GM12878 (cell line): ENCODE data around the gene TMC4. TPM values are rescaled to one million over a fixed set of nuclear protein-coding genes. Genes with fewer than 3 reads are reported as not detected.
A peak's percentile ranks its signal among the peaks of the same experiment; 100 is the strongest.

Experiments
- ATF3 ChIP-seq: IDR thresholded peaks from 2 replicates; pipeline ENCODE4 v1.6.1; 2011; ENCODE audit warnings: low read depth, mild to moderate bottlenecking, low read length, moderate library complexity, borderline replicate concordance; ENCODE audit errors: extremely low read depth
- CBX5 ChIP-seq: sonication (generic); IDR thresholded peaks from 2 replicates; pipeline ENCODE4 v1.6.1; 2016; ENCODE audit warnings: low read depth, moderate library complexity, mild to moderate bottlenecking, inconsistent platforms
- DPF2 ChIP-seq: fragments of 450-650 bp; IDR thresholded peaks from 2 replicates; pipeline ENCODE4 v1.6.1; 2017; ENCODE audit warnings: mild to moderate bottlenecking
- GATAD2B ChIP-seq: fragments of 450-650 bp; conservative IDR thresholded peaks from 2 replicates; pipeline ENCODE4 v1.6.1; 2017; ENCODE audit warnings: low read depth, mild to moderate bottlenecking, moderate library complexity
- JUND ChIP-seq: IDR thresholded peaks from 2 replicates; pipeline ENCODE4 v1.6.1; 2012; ENCODE audit warnings: low read depth, mild to moderate bottlenecking, low read length, improper control_type of control experiment, moderate library complexity
- MTA2 ChIP-seq: fragments of 450-650 bp; IDR thresholded peaks from 2 replicates; pipeline ENCODE4 v1.6.1; 2016; ENCODE audit warnings: low read depth, mild to moderate bottlenecking, moderate library complexity
- NR2F1 ChIP-seq: fragments of 450-650 bp; conservative IDR thresholded peaks from 2 replicates; pipeline ENCODE4 v1.6.1; 2017; ENCODE audit warnings: mild to moderate bottlenecking
- PAX8 ChIP-seq: fragments of 450-650 bp; IDR thresholded peaks from 2 replicates; pipeline ENCODE4 v1.6.1; 2017; ENCODE audit warnings: mild to moderate bottlenecking, moderate library complexity
- RAD51 ChIP-seq: fragments of 450-650 bp; IDR thresholded peaks from 2 replicates; pipeline ENCODE4 v1.6.1; 2016; ENCODE audit warnings: moderate library complexity, mild to moderate bottlenecking, inconsistent platforms
- SMARCA5 ChIP-seq: fragments of 450-650 bp; IDR thresholded peaks from 2 replicates; pipeline ENCODE4 v1.6.1; 2017; ENCODE audit warnings: mild to moderate bottlenecking
- SUZ12 ChIP-seq: fragments of 200-600 bp; sonication (generic); IDR thresholded peaks from one replicate; pipeline ENCODE4 v1.6.1; 2018; ENCODE audit warnings: antibody characterized with exemption, mild to moderate bottlenecking; ENCODE audit not compliant: unreplicated experiment
- WRNIP1 ChIP-seq: IDR thresholded peaks from 2 replicates; pipeline ENCODE4 v1.6.1; 2011; ENCODE audit warnings: low read depth, low read length, improper control_type of control experiment, borderline replicate concordance
- YY1 ChIP-seq: IDR thresholded peaks from 2 replicates; pipeline ENCODE4 v1.6.1; 2011; ENCODE audit warnings: low read depth, mild to moderate bottlenecking, low read length
- ZBED1 ChIP-seq: IDR thresholded peaks from 2 replicates; pipeline ENCODE4 v1.6.1; 2016; ENCODE audit warnings: borderline replicate concordance
- ZNF207 ChIP-seq: fragments of 450-650 bp; IDR thresholded peaks from 2 replicates; pipeline ENCODE4 v1.6.1; 2014; ENCODE audit warnings: antibody characterized with exemption, mild to moderate bottlenecking, borderline replicate concordance
- polyA plus RNA-seq, 11 experiments: library from polyadenylated mRNA; depleted of rRNA in 4 of 11; unstranded in 6 of 11; stranded (reverse) in 5 of 11; fragments of >200 nt; fragmentation: Nextera tagmentation in 4 of 11; fragmentation: Illumina TruSeq in 1 of 11; extraction: Ambion mirVana in 4 of 11; extraction: Trizol in 1 of 11; gene quantifications; 1 replicate in 1 of 11; 2 replicates in 10 of 11; pipeline versions ENCODE4 v1.2.1 to v1.2.3, GENCODE V29; 2011 to 2016; ENCODE audit warnings: inconsistent platforms in 2 of 11, missing spikeins in 2 of 11, low read depth in 1 of 11
- total RNA-seq, 4 experiments: library from RNA; depleted of rRNA in 3 of 4; stranded (reverse); fragments of >200 nt in 3 of 4; fragmentation: Illumina TruSeq in 1 of 4; extraction: Trizol in 1 of 4; gene quantifications; 2 replicates each; pipeline versions ENCODE4 v1.2.1 to v1.2.3, GENCODE V29; 2013 to 2021
- TF ChIP-seq, protein P1 (sequence below): fragments of 450-650 bp; IDR thresholded peaks from 2 replicates; pipeline ENCODE4 v1.6.1; 2017; ENCODE audit warnings: mild to moderate bottlenecking, moderate library complexity
- TF ChIP-seq, protein P2 (sequence below): fragments of 450-650 bp; formaldehyde crosslinking; IDR thresholded peaks from 2 replicates; pipeline ENCODE4 v1.5.0; 2022; ENCODE audit warnings: mild to moderate bottlenecking, missing genetic modification characterization
- TF ChIP-seq, protein P3 (sequence below): IDR thresholded peaks from 2 replicates; pipeline ENCODE4 v1.6.1; 2012; ENCODE audit warnings: low read length, inconsistent platforms
- TF ChIP-seq, protein P4 (sequence below): fragments of 450-650 bp; IDR thresholded peaks from 2 replicates; pipeline ENCODE4 v1.6.1; 2016; ENCODE audit warnings: mild to moderate bottlenecking

The TMC4 gene
- total and polyA plus RNA-seq, 10 of the 15 experiments (the other 5 are each of a cell fraction or from before 2014, with no cell fraction given), result 0.33 to 0.83 (median 0.74) TPM; not detected in 7

DNA sequence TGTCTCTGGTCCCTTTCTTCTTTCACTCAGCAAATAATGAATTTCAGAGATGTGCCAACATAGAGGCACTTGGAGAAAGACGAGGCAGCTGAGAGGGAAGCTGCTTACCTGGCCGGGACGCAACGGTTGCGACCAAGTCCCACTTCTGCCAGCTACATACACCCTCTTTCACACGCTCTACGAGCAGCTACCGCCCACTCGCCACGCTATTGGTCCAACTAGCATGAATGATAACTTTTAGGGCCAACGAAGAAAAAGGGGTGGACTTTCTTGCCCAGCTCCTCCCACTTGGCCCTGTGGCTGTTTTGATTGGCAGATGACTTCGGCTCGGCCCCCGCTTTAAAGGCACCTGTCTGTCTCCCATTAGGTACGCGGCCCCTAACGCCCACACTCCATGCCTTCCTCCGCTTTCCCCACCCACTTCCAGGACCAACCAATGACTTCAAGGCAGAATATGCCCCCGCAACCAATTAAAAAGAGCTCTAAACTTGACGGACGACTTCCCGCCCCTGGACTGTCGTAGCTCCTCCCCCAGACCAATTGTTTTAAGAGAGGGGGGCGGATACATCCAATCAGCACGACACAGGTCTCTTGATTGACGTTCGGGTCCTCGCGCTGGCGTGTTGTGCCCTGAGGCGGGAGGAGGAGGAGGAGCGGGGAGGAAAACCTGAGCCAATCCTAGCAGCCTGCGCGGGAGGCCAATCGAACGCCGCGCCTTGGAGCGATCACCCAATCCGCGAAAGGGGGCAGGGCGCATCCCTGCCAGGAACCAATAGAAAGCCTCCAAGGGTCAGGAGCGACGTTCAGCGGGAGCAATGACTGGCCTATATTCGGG is 35.9 kb downstream of the TMC4 start (continued):
- no peak for TF ChIP-seq YY1
- 0 out of 2 replicates have a peak, but pooled peaks have one; percentile 42 for TF ChIP-seq ZNF207
- TF ChIP-seq CBX5, result no peak
- no peak for TF ChIP-seq NR2F1
- TF ChIP-seq, protein P1, sequence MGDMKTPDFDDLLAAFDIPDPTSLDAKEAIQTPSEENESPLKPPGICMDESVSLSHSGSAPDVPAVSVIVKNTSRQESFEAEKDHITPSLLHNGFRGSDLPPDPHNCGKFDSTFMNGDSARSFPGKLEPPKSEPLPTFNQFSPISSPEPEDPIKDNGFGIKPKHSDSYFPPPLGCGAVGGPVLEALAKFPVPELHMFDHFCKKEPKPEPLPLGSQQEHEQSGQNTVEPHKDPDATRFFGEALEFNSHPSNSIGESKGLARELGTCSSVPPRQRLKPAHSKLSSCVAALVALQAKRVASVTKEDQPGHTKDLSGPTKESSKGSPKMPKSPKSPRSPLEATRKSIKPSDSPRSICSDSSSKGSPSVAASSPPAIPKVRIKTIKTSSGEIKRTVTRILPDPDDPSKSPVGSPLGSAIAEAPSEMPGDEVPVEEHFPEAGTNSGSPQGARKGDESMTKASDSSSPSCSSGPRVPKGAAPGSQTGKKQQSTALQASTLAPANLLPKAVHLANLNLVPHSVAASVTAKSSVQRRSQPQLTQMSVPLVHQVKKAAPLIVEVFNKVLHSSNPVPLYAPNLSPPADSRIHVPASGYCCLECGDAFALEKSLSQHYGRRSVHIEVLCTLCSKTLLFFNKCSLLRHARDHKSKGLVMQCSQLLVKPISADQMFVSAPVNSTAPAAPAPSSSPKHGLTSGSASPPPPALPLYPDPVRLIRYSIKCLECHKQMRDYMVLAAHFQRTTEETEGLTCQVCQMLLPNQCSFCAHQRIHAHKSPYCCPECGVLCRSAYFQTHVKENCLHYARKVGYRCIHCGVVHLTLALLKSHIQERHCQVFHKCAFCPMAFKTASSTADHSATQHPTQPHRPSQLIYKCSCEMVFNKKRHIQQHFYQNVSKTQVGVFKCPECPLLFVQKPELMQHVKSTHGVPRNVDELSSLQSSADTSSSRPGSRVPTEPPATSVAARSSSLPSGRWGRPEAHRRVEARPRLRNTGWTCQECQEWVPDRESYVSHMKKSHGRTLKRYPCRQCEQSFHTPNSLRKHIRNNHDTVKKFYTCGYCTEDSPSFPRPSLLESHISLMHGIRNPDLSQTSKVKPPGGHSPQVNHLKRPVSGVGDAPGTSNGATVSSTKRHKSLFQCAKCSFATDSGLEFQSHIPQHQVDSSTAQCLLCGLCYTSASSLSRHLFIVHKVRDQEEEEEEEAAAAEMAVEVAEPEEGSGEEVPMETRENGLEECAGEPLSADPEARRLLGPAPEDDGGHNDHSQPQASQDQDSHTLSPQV, result no peak
- no peak for TF ChIP-seq RAD51
- no peak for TF ChIP-seq WRNIP1
- TF ChIP-seq, protein P2, sequence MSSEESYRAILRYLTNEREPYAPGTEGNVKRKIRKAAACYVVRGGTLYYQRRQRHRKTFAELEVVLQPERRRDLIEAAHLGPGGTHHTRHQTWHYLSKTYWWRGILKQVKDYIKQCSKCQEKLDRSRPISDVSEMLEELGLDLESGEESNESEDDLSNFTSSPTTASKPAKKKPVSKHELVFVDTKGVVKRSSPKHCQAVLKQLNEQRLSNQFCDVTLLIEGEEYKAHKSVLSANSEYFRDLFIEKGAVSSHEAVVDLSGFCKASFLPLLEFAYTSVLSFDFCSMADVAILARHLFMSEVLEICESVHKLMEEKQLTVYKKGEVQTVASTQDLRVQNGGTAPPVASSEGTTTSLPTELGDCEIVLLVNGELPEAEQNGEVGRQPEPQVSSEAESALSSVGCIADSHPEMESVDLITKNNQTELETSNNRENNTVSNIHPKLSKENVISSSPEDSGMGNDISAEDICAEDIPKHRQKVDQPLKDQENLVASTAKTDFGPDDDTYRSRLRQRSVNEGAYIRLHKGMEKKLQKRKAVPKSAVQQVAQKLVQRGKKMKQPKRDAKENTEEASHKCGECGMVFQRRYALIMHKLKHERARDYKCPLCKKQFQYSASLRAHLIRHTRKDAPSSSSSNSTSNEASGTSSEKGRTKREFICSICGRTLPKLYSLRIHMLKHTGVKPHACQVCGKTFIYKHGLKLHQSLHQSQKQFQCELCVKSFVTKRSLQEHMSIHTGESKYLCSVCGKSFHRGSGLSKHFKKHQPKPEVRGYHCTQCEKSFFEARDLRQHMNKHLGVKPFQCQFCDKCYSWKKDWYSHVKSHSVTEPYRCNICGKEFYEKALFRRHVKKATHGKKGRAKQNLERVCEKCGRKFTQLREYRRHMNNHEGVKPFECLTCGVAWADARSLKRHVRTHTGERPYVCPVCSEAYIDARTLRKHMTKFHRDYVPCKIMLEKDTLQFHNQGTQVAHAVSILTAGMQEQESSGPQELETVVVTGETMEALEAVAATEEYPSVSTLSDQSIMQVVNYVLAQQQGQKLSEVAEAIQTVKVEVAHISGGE, result no peak
- TF ChIP-seq ZBED1, result no peak
- no peak for TF ChIP-seq MTA2
- TF ChIP-seq, protein P3, sequence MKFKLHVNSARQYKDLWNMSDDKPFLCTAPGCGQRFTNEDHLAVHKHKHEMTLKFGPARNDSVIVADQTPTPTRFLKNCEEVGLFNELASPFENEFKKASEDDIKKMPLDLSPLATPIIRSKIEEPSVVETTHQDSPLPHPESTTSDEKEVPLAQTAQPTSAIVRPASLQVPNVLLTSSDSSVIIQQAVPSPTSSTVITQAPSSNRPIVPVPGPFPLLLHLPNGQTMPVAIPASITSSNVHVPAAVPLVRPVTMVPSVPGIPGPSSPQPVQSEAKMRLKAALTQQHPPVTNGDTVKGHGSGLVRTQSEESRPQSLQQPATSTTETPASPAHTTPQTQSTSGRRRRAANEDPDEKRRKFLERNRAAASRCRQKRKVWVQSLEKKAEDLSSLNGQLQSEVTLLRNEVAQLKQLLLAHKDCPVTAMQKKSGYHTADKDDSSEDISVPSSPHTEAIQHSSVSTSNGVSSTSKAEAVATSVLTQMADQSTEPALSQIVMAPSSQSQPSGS, result no peak
- no peak for TF ChIP-seq JUND
- no peak for TF ChIP-seq GATAD2B
- no peak for TF ChIP-seq SMARCA5
- TF ChIP-seq ATF3, result no peak
- peak; percentile 94 for TF ChIP-seq DPF2
- TF ChIP-seq PAX8, result no peak
- TF ChIP-seq, protein P4, sequence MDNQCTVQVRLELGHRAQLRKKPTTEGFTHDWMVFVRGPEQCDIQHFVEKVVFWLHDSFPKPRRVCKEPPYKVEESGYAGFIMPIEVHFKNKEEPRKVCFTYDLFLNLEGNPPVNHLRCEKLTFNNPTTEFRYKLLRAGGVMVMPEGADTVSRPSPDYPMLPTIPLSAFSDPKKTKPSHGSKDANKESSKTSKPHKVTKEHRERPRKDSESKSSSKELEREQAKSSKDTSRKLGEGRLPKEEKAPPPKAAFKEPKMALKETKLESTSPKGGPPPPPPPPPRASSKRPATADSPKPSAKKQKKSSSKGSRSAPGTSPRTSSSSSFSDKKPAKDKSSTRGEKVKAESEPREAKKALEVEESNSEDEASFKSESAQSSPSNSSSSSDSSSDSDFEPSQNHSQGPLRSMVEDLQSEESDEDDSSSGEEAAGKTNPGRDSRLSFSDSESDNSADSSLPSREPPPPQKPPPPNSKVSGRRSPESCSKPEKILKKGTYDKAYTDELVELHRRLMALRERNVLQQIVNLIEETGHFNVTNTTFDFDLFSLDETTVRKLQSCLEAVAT, result peak; percentile 85; the same call in 1 of the 2 replicates
- no peak for TF ChIP-seq SUZ12
